Measurements from ENCODE around the gene FLOT1.
"Not testable (repeated sequence)": the region's sequence is repeated elsewhere in the genome, so short reads cannot be mapped to it uniquely, and the experiment has no call there.

- TF ChIP-seq ZFHX2 (tag by site-specific recombination; conservative IDR thresholded peaks at IDR 0.05); ELK4 (IDR thresholded peaks at IDR 0.05; ENCODE audit: borderline replicate concordance, low read depth, low read length); RBAK (tag by site-specific recombination; IDR thresholded peaks at IDR 0.05); FEZF1 (tag by site-specific recombination; IDR thresholded peaks at IDR 0.05); ZBTB44 (tag by site-specific recombination; IDR thresholded peaks at IDR 0.05); ZNF274 (IDR thresholded peaks at IDR 0.05; ENCODE audit: low read length); ZNF274 (tag by site-specific recombination; IDR thresholded peaks at IDR 0.05; ENCODE audit: borderline replicate concordance); ZBTB8A (tag by site-specific recombination; IDR thresholded peaks at IDR 0.05); IKZF3 (tag by site-specific recombination; IDR thresholded peaks at IDR 0.05); ZNF114 (tag by site-specific recombination; IDR thresholded peaks at IDR 0.05); ZNF785 (tag by site-specific recombination; IDR thresholded peaks at IDR 0.05): not testable (repeated sequence)
- TF ChIP-seq, protein P1, sequence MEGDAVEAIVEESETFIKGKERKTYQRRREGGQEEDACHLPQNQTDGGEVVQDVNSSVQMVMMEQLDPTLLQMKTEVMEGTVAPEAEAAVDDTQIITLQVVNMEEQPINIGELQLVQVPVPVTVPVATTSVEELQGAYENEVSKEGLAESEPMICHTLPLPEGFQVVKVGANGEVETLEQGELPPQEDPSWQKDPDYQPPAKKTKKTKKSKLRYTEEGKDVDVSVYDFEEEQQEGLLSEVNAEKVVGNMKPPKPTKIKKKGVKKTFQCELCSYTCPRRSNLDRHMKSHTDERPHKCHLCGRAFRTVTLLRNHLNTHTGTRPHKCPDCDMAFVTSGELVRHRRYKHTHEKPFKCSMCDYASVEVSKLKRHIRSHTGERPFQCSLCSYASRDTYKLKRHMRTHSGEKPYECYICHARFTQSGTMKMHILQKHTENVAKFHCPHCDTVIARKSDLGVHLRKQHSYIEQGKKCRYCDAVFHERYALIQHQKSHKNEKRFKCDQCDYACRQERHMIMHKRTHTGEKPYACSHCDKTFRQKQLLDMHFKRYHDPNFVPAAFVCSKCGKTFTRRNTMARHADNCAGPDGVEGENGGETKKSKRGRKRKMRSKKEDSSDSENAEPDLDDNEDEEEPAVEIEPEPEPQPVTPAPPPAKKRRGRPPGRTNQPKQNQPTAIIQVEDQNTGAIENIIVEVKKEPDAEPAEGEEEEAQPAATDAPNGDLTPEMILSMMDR (tag by site-specific recombination; IDR thresholded peaks at IDR 0.05): not testable (repeated sequence)
- TF ChIP-seq, protein P2, sequence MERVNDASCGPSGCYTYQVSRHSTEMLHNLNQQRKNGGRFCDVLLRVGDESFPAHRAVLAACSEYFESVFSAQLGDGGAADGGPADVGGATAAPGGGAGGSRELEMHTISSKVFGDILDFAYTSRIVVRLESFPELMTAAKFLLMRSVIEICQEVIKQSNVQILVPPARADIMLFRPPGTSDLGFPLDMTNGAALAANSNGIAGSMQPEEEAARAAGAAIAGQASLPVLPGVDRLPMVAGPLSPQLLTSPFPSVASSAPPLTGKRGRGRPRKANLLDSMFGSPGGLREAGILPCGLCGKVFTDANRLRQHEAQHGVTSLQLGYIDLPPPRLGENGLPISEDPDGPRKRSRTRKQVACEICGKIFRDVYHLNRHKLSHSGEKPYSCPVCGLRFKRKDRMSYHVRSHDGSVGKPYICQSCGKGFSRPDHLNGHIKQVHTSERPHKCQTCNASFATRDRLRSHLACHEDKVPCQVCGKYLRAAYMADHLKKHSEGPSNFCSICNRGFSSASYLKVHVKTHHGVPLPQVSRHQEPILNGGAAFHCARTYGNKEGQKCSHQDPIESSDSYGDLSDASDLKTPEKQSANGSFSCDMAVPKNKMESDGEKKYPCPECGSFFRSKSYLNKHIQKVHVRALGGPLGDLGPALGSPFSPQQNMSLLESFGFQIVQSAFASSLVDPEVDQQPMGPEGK (tag by site-specific recombination; IDR thresholded peaks at IDR 0.05): not testable (repeated sequence)
- TF ChIP-seq, protein P3, sequence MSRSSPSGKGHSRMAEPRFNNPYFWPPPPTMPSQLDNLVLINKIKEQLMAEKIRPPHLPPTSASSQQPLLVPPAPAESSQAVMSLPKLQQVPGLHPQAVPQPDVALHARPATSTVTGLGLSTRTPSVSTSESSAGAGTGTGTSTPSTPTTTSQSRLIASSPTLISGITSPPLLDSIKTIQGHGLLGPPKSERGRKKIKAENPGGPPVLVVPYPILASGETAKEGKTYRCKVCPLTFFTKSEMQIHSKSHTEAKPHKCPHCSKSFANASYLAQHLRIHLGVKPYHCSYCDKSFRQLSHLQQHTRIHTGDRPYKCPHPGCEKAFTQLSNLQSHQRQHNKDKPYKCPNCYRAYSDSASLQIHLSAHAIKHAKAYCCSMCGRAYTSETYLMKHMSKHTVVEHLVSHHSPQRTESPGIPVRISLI (tag by site-specific recombination; IDR thresholded peaks at IDR 0.05): not testable (repeated sequence)
Measured at GRCh38 chr6:30764490-30765043, 22.1 kb upstream of the FLOT1 start.
